GM18951 (cell line): ENCODE results near the gene GRID2.
"Not testable (repeated sequence)": the region's sequence is repeated elsewhere in the genome, so short reads cannot be mapped to it uniquely, and the experiment has no call there.

ENCODE experiments used
- POLR2A ChIP-seq: IDR thresholded peaks from 4 replicates; pipeline ENCODE4 v1.6.1; 2011; ENCODE audit warnings: mild to moderate bottlenecking; ENCODE audit not compliant: insufficient read length, insufficient read depth; ENCODE audit errors: extremely low read depth
- in situ Hi-C: fragments of 300-500 bp; cut with MboI; formaldehyde crosslinking; loops from one replicate; pipeline ENCODE4 v1.12.0; 2022; ENCODE audit warnings: low sequenced_read_pairs, mixed read lengths, inconsistent platforms; ENCODE audit not compliant: unreplicated experiment

GRID2 gene

GRCh38 chr4:92359491-92359890, 55.7 kb downstream of the GRID2 start:
- TF ChIP-seq POLR2A = no peak

GRCh38 chr4:92362028-92362427, 58.3 kb downstream of the GRID2 start:
- in situ Hi-C loops = no loop called here
- TF ChIP-seq POLR2A = no peak

More at GRCh38 chr4:92359491-92359890, 55.7 kb downstream of the GRID2 start:
- in situ Hi-C loops = no loop called here

DNA sequence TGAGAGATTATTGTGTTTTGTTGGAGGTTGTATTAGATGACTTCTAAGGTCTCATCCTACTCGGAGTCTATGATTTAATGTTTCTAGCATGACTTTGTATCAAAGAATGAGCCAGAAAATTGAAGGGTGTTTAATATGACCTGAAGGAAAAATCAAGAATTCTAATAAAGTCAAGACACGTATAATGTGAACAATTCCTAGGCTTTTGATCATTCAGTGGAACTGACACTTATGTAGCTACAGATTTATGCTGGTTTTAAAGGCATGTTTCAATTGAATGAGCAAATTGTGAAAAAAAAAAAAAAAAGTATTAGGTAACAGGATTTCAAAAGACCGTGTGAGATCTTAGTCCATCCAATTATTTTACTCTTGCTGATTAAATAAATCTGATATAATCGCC, 64.9 kb downstream of the GRID2 start:
- in situ Hi-C loops = no loop called here

GRCh38 chr4:92381616-92382015, 77.8 kb downstream of the GRID2 start:
- TF ChIP-seq POLR2A = no peak
- in situ Hi-C loops = no loop called here

More for the DNA sequence above, 64.9 kb downstream of the GRID2 start:
- no peak for TF ChIP-seq POLR2A

GRCh38 chr4:92382128-92382527, 78.4 kb downstream of the GRID2 start:
- in situ Hi-C loops = no loop called here
- TF ChIP-seq POLR2A = no peak

GRCh38 chr4:92387459-92388069, 83.8 kb downstream of the GRID2 start:
- no peak for TF ChIP-seq POLR2A
- in situ Hi-C loops = no loop called here

- no peak for TF ChIP-seq POLR2A
- in situ Hi-C loops = no loop called here
Measured at GRCh38 chr4:92399032-92399431, 95.3 kb downstream of the GRID2 start.

DNA sequence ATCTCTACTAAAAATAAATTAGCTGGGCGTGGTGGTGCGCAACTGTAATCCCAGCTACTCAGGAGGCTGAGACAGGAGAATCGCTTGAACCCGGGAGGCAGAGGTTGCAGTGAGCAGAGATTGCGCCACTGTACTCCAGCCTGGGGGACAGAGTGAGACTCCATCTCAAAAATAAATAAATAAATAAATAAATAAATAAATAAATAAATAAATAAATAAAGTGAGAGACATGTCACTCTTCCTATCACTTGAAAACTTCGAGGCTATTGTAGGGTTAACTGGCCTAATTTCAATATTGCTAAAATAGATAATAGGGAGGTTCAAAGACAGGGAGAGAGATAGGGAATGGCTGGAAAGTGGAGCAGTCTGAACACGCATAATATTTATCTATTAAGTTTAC, 99.8 kb downstream of the GRID2 start:
- in situ Hi-C loops = not testable (repeated sequence)

DNA sequence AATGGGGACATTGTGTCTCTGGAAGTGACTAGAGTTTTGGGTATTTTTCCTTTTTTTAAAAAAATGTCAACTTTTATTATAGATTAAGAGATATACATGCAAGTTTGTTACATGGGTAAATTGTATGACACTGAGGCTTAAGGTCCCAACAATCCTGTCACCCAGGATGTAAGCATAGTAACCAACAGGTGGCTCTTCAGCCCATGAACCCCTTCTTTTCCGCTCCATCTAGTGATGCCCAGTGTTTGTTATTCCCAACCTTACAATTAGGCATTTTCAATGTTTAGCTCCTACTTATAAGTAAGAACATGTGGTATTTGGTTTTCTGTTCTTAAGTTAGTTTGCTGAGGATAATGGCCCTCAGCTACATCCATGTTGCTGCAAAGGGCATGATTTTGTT, 102.7 kb downstream of the GRID2 start:
- TF ChIP-seq POLR2A = no peak
- in situ Hi-C loops = no loop called here

GRCh38 chr4:92421920-92422319, 118.2 kb downstream of the GRID2 start:
- in situ Hi-C loops = no loop called here
- no peak for TF ChIP-seq POLR2A

DNA sequence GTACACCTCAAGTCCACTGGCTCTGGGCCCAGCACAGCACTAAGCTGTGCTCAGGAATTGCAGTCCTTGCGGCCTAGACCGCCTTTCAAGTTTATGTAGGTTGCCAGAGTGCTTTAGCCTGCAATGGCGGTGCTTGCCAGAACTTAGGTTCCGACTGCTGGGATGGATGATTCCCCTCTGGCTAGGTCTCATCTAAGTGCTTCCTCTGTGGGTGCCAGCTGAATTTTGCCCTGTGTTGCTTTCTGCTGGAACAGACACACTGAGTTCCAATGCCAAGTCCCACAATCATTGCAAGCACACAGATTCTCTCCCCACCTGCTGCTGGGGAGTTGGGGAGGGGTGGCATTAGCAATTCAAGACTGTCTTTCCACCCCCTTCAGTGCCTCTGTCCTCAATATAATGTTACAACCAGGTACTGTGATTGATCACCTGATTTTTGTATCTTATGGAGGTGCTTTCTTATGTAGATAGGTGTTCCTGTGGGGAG, 129.5 kb downstream of the GRID2 start:
- in situ Hi-C loops = no loop called here
- no peak for TF ChIP-seq POLR2A

DNA sequence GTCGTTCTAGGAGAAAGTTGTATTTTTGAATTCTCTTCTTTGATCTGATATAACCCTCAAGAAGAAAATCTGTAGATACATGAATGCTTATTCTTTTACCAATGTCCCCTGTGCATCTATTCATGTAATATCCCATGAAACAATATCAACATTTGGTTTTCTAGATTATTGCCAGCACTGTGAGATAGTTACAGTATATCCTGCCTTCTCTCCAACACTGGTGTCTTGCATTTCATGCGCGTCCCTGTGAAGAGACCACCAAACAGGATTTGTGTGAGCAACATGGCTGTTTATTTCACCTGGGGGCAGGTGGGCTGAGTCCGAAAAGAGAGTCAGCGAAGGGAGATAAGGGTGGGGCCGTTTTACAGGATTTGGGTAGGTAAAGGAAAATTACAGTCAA, 135.0 kb downstream of the GRID2 start:
- in situ Hi-C loops = not testable (repeated sequence)

GRCh38 chr4:92442131-92442530, 138.4 kb downstream of the GRID2 start:
- in situ Hi-C loops = not testable (repeated sequence)

DNA sequence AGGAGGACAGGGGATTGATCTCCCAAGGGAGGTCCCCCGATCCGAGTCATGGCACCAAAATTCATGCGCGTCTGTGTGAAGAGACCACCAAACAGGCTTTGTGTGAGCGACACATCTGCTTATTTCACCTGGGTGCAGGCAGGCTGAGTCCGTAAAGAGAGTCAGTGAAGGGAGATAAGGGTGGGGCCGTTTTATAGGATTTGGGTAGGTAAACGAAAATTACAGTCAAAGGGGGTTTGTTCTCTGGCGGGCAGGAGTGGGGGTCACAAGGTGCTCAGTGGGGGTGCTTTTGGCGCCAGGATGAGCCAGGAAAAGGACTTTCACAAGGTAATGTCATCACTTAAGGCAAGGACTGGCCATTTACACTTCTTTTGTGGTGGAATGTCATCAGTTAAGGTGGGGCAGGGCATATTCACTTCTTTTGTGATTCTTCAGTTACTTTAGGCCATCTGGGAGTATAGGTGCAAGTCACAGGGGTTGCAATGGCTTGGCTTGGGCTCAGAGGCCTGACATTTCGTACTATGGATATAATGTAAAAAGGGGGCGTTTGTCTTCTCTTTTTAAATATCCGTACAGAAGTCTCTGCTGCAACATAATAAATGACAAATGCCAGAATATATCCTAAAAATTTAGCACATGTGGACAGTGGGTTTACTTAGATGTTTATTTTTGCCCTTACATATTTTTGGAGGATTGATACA, 140.5 kb downstream of the GRID2 start:
- in situ Hi-C loops = not testable (repeated sequence)

GRCh38 chr4:92445127-92445526, 141.4 kb downstream of the GRID2 start:
- no peak for TF ChIP-seq POLR2A
- in situ Hi-C loops = no loop called here
